Activated naive CD8-positive, alpha-beta T cell treated with anti-CD3 and anti-CD28 coated beads for 36 hours (primary cell): ENCODE measurements around the gene CCDC197. TPM values are rescaled to one million over a fixed set of nuclear protein-coding genes. Genes with fewer than 3 reads are reported as not detected.

Experiments used
- DNase-seq: peaks from one replicate; pipeline ENCODE4 v3.0.0; 2021
- H3K27ac Mint-ChIP-seq: one replicate; pipeline ENCODE4 v1.8.0; 2022; ENCODE audit warnings: mild to moderate bottlenecking, moderate library complexity, mixed read lengths
- H3K27me3 Mint-ChIP-seq: one replicate; pipeline ENCODE4 v1.8.0; 2022; ENCODE audit warnings: mild to moderate bottlenecking, mixed read lengths
- H3K36me3 Mint-ChIP-seq: one replicate; pipeline ENCODE4 v1.8.0; 2021; ENCODE audit warnings: mild to moderate bottlenecking, mixed read lengths
- H3K4me1 Mint-ChIP-seq: one replicate; pipeline ENCODE4 v1.8.0; 2021; ENCODE audit warnings: mixed read lengths
- H3K4me3 Mint-ChIP-seq: one replicate; pipeline ENCODE4 v1.8.0; 2022; ENCODE audit warnings: mild to moderate bottlenecking, moderate library complexity, mixed read lengths
- H3K9me3 Mint-ChIP-seq: one replicate; pipeline ENCODE4 v1.8.0; 2022; ENCODE audit warnings: mixed read lengths
- total RNA-seq, 2 experiments: library from RNA; stranded (reverse); gene quantifications; one replicate each; pipeline ENCODE4 v1.2.3, GENCODE V29; 2021

Gene CCDC197
- total RNA-seq, 2 experiments from 2014 or later = not detected

DNA sequence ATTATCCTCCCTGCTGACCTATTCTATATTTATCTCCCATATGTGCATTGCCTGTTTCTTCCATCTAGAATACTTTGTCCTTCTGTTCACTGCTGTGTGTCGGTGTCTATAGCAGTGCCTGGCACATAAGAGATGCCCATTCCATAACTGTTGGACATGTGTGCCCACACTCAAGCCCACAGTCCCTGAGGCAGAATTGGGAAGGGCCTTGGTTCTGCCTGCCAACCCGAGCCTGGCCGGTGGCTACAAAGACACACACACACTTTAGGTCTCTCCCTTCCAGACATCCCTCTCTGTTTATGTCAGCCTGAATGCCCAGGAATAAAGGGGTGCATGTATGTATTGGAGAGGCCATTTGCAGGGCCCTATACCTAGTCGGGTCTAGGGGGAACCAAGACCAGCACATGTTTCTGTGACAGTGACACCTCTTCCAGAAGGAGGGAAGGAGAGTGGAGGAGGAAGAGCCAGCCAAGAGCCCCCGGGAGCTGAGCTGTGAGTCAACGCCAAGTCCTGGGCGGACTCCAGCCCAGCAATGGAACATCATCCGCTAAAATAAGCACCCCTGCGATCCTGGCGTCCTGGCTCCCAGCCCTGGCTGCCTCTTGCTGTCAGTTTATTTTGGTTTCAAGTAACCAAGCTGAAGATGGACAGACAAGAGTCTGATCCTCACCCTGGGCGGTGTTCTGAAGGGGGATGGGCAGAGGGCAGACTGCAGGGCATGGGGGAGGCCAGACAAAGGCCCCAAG is 16.5 kb upstream of the CCDC197 start:
- DNase-seq = no peak
- peaks cover 62% of the 10 kb centered on the region for H3K4me1 Mint-ChIP-seq
- no peaks in the 10 kb centered on the region for H3K27me3 Mint-ChIP-seq
- H3K36me3 Mint-ChIP-seq = peaks cover 40% of the 10 kb centered on the region
- H3K27ac Mint-ChIP-seq = peak overlapping the region; percentile 90
- no peak overlapping the region for H3K4me3 Mint-ChIP-seq
- H3K9me3 Mint-ChIP-seq = peaks cover 37% of the 10 kb centered on the region

DNA sequence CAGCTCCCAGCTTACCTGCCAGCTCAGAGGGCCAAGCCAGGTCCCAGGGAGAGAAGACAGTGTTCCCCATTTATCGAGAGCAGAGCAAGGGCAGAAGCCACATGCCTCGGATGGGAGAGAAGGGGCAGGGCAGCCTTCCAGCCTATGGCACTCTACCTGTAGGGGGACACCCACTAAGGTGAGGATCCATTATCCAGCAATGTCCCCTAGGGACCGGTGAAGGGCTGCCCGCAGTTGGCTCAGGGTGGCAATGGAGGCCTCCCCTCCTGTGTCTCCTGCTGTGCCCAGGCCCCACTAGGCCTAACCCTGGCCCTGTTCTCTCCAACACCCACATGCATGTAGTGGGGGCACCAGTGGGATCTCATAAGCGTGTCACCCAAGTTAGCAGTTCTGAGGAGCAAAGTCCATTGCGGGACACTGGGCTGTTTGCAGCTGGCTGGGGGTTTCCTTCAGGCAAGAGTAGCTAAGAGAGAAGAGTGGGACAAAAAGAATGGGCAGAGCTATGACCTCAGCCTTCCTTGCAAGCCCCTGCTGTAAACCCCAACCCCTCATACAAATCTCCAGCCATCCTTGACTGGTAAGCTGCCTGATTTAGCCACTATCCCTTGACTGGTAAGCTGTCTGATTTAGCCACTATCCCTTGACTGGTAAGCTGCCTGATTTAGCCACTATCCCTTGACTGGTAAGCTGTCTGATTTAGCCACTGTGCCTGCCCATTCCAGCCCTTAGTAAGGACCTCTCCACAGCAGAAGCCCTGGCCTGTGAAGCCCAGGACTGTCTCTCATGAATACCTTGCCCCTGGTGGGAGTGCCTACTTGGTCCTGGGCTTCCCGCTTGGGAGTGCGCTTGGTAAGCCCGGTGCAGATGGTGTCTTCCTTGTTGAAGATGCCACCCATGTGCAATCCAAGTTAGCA is 15.5 kb upstream of the CCDC197 start:
- Mint-ChIP-seq H3K4me3 (no peak overlapping the region), H3K27me3 (no peaks in the 10 kb centered on the region), H3K27ac (peak overlapping the region; percentile 28), H3K9me3 (peaks cover 31% of the 10 kb centered on the region), H3K36me3 (peaks cover 32% of the 10 kb centered on the region), H3K4me1 (peaks cover 56% of the 10 kb centered on the region)
- no peak for DNase-seq

- Mint-ChIP-seq H3K4me1 (peaks cover 47% of the 10 kb centered on the region), H3K9me3 (peaks cover 22% of the 10 kb centered on the region), H3K4me3 (no peak overlapping the region), H3K27me3 (no peaks in the 10 kb centered on the region), H3K36me3 (peaks cover 24% of the 10 kb centered on the region), H3K27ac (peak overlapping the region; percentile 16)
- no peak for DNase-seq
Observed at GRCh38 chr14:93982230-93983007, 14.7 kb upstream of the CCDC197 start.

DNA sequence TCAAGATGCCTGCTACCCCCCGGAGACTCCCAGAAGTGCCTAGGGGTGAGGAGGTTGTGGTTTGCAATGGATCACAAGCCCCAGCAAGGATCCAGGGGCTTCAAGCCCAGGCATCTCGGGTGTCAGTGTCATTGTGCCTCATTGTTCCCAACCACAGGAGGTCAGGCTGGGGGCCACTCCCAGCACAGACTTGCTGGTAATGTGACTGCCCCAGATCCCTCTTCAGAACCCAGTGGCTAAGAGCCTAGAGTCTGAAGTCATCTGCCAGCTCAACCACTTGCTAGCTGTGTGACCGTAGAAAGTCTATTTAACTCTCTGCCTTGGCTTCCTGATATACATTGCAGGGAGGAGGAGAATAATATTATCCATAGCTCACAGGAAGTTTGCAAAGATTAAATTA is 13.0 kb upstream of the CCDC197 start:
- Mint-ChIP-seq H3K36me3 (peaks cover 12% of the 10 kb centered on the region), H3K4me3 (no peak overlapping the region), H3K4me1 (peaks cover 31% of the 10 kb centered on the region), H3K27me3 (no peaks in the 10 kb centered on the region), H3K9me3 (peaks cover 12% of the 10 kb centered on the region), H3K27ac (no peak overlapping the region)
- DNase-seq = no peak

DNA sequence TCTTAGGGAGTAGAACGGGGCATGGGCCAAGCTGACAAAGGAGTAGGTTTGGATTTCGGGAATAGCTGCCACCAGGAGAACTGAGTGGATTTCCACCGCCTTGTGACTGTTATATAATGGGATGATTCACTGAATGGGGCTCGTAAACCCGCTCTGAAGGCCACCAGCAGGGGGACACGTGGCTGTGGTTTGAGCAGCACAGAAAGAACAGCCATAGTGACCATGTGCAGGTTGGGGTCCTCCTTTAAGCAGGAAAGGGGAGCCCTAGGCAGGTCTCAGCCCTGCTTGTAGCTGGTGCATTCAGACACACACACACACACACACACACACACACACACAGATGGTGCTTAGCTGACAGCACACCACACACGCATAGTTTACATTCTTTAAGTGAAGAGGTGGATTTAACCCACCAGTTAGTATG is 12.1 kb upstream of the CCDC197 start:
- peaks cover 27% of the 10 kb centered on the region for H3K4me1 Mint-ChIP-seq
- H3K36me3 Mint-ChIP-seq = peaks cover 6% of the 10 kb centered on the region
- DNase-seq = no peak
- H3K4me3 Mint-ChIP-seq = no peak overlapping the region
- no peak overlapping the region for H3K27ac Mint-ChIP-seq
- H3K9me3 Mint-ChIP-seq = peaks cover 5% of the 10 kb centered on the region
- no peaks in the 10 kb centered on the region for H3K27me3 Mint-ChIP-seq

- Mint-ChIP-seq H3K4me1 (peaks cover 15% of the 10 kb centered on the region), H3K36me3 (no peaks in the 10 kb centered on the region), H3K4me3 (no peak overlapping the region), H3K9me3 (no peaks in the 10 kb centered on the region), H3K27me3 (no peaks in the 10 kb centered on the region), H3K27ac (no peak overlapping the region)
- DNase-seq = no peak
Observed at GRCh38 chr14:93986955-93987354, 10.1 kb upstream of the CCDC197 start.

DNA sequence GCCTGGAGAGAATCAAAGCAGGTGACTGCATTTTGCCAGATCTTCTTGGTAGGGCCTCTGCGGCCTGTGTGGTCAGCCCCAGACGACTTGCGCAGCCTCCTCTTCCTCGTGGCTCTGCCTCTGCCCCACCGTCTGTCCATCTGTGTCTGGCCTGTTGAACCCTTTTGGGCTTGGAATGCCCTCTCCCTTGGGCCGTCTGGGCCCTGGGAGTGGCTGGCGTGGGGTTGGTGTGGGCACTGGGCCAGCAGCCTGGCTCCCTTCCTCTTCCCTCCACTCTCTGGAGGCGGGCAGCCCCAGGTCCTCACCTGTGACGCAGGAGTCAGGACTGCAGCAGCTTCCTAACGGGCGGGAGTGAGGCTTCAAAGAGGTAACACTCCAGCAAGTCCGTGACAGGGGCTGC is 9.7 kb upstream of the CCDC197 start:
- no peak for DNase-seq
- no peak overlapping the region for H3K27ac Mint-ChIP-seq
- no peaks in the 10 kb centered on the region for H3K27me3 Mint-ChIP-seq
- peaks cover 13% of the 10 kb centered on the region for H3K4me1 Mint-ChIP-seq
- no peaks in the 10 kb centered on the region for H3K9me3 Mint-ChIP-seq
- no peaks in the 10 kb centered on the region for H3K36me3 Mint-ChIP-seq
- H3K4me3 Mint-ChIP-seq = no peak overlapping the region

GRCh38 chr14:93987815-93988476 is 9.2 kb upstream of the CCDC197 start:
- no peaks in the 10 kb centered on the region for H3K36me3 Mint-ChIP-seq
- H3K27me3 Mint-ChIP-seq = no peaks in the 10 kb centered on the region
- no peak overlapping the region for H3K27ac Mint-ChIP-seq
- DNase-seq = no peak
- H3K4me3 Mint-ChIP-seq = no peak overlapping the region
- no peaks in the 10 kb centered on the region for H3K9me3 Mint-ChIP-seq
- peaks cover 16% of the 10 kb centered on the region for H3K4me1 Mint-ChIP-seq

GRCh38 chr14:93989939-93990338 is 7.2 kb upstream of the CCDC197 start:
- H3K9me3 Mint-ChIP-seq = no peaks in the 10 kb centered on the region
- no peaks in the 10 kb centered on the region for H3K36me3 Mint-ChIP-seq
- DNase-seq = no peak
- no peak overlapping the region for H3K27ac Mint-ChIP-seq
- no peaks in the 10 kb centered on the region for H3K27me3 Mint-ChIP-seq
- peaks cover 24% of the 10 kb centered on the region for H3K4me1 Mint-ChIP-seq
- H3K4me3 Mint-ChIP-seq = no peak overlapping the region

- Mint-ChIP-seq H3K9me3 (no peaks in the 10 kb centered on the region), H3K36me3 (no peaks in the 10 kb centered on the region), H3K27me3 (peaks cover 6% of the 10 kb centered on the region), H3K4me3 (no peak overlapping the region), H3K27ac (no peak overlapping the region), H3K4me1 (peaks cover 30% of the 10 kb centered on the region)
- DNase-seq = no peak
Observed at GRCh38 chr14:93991212-93991611, 5.9 kb upstream of the CCDC197 start.

GRCh38 chr14:93991649-93992048 is 5.5 kb upstream of the CCDC197 start:
- H3K27me3 Mint-ChIP-seq = peaks cover 6% of the 10 kb centered on the region
- peaks cover 30% of the 10 kb centered on the region for H3K4me1 Mint-ChIP-seq
- H3K4me3 Mint-ChIP-seq = no peak overlapping the region
- no peaks in the 10 kb centered on the region for H3K36me3 Mint-ChIP-seq
- H3K9me3 Mint-ChIP-seq = no peaks in the 10 kb centered on the region
- no peak for DNase-seq
- H3K27ac Mint-ChIP-seq = no peak overlapping the region

- DNase-seq = no peak
- H3K4me1 Mint-ChIP-seq = peaks cover 40% of the 10 kb centered on the region
- no peaks in the 10 kb centered on the region for H3K9me3 Mint-ChIP-seq
- H3K27me3 Mint-ChIP-seq = peaks cover 6% of the 10 kb centered on the region
- H3K4me3 Mint-ChIP-seq = no peak overlapping the region
- no peaks in the 10 kb centered on the region for H3K36me3 Mint-ChIP-seq
- H3K27ac Mint-ChIP-seq = peak overlapping the region; percentile 11
Observed at GRCh38 chr14:93993382-93993781, 3.7 kb upstream of the CCDC197 start.

- Mint-ChIP-seq H3K9me3 (no peaks in the 10 kb centered on the region), H3K4me1 (peaks cover 38% of the 10 kb centered on the region), H3K27ac (peak overlapping the region; percentile 80), H3K36me3 (no peaks in the 10 kb centered on the region), H3K4me3 (no peak overlapping the region), H3K27me3 (peaks cover 6% of the 10 kb centered on the region)
- DNase-seq = peak; percentile 64
Observed at GRCh38 chr14:93994919-93995682, 2.0 kb upstream of the CCDC197 start.

- H3K27ac Mint-ChIP-seq = peak overlapping the region; percentile 80
- H3K4me3 Mint-ChIP-seq = no peak overlapping the region
- H3K4me1 Mint-ChIP-seq = peaks cover 37% of the 10 kb centered on the region
Observed at GRCh38 chr14:93996130-93996695, 888 bp upstream of the CCDC197 start.

More at GRCh38 chr14:93996130-93996695, 888 bp upstream of the CCDC197 start:
- no peak for DNase-seq
- Mint-ChIP-seq H3K9me3 (no peaks in the 10 kb centered on the region), H3K36me3 (no peaks in the 10 kb centered on the region), H3K27me3 (peaks cover 6% of the 10 kb centered on the region)
